Measurements from ENCODE around the gene KLHL7. TPM values are rescaled to one million over a fixed set of nuclear protein-coding genes. Genes with fewer than 3 reads are reported as not detected.

Gene KLHL7
- total RNA-seq, 1 donor from 2014 or later = 54.8 TPM

- no peaks in the 10 kb centered on the region for H3K36me3 ChIP-seq (ENCODE audit: control insufficient read depth, insufficient read depth, low read length)
- TF ChIP-seq CTCF (IDR thresholded peaks at IDR 0.05; ENCODE audit: insufficient read depth, low read length, poor library complexity, severe bottlenecking) = no peak
- H3K4me3 ChIP-seq (ENCODE audit: low read depth, low read length) = no peak overlapping the region
- DNase-seq (ENCODE audit: low read depth) = no peak
- no peaks in the 10 kb centered on the region for H3K27me3 ChIP-seq (ENCODE audit: control insufficient read depth, insufficient read depth, low read length)
Measured at GRCh38 chr7:23093111-23093510, 12.5 kb upstream of the KLHL7 start.

GRCh38 chr7:23093546-23093945, 12.0 kb upstream of the KLHL7 start:
- H3K36me3 ChIP-seq (ENCODE audit: control insufficient read depth, insufficient read depth, low read length) = no peaks in the 10 kb centered on the region
- H3K27me3 ChIP-seq (ENCODE audit: control insufficient read depth, insufficient read depth, low read length) = no peaks in the 10 kb centered on the region
- DNase-seq (ENCODE audit: low read depth) = no peak
- H3K4me3 ChIP-seq (ENCODE audit: low read depth, low read length) = no peak overlapping the region
- TF ChIP-seq CTCF (IDR thresholded peaks at IDR 0.05; ENCODE audit: insufficient read depth, low read length, poor library complexity, severe bottlenecking) = no peak

GRCh38 chr7:23096518-23097290, 8.9 kb upstream of the KLHL7 start:
- DNase-seq (ENCODE audit: low read depth) = no peak
- Histone ChIP-seq H3K27me3 (ENCODE audit: control insufficient read depth, insufficient read depth, low read length) (no peaks in the 10 kb centered on the region), H3K4me3 (ENCODE audit: low read depth, low read length) (no peak overlapping the region), H3K36me3 (ENCODE audit: control insufficient read depth, insufficient read depth, low read length) (no peaks in the 10 kb centered on the region)
- no peak for TF ChIP-seq CTCF (IDR thresholded peaks at IDR 0.05; ENCODE audit: insufficient read depth, low read length, poor library complexity, severe bottlenecking)

DNA sequence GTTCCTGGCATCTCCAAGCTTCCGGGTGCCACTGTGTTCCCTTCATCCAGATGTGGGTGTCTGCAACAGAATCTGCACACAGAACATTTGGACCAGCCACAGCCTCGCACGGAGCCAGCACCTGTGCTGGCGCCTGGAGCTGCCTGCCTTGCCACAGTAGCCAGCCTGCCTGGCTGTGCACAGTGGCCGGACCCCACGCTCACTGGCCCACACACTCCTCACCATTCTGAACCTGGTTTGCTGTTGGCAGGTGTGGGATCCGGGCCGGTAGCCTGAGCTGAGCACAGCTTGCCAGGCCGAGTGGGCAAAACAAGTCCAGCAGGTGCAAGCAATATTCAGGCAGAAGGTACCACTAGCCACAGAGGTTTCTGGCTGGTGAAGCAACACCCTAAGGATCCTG, 7.6 kb upstream of the KLHL7 start:
- no peak for TF ChIP-seq CTCF (IDR thresholded peaks at IDR 0.05; ENCODE audit: insufficient read depth, low read length, poor library complexity, severe bottlenecking)
- no peak for DNase-seq (ENCODE audit: low read depth)
- H3K36me3 ChIP-seq (ENCODE audit: control insufficient read depth, insufficient read depth, low read length) = no peaks in the 10 kb centered on the region
- no peak overlapping the region for H3K4me3 ChIP-seq (ENCODE audit: low read depth, low read length)
- H3K27me3 ChIP-seq (ENCODE audit: control insufficient read depth, insufficient read depth, low read length) = no peaks in the 10 kb centered on the region

GRCh38 chr7:23098460-23098859, 7.1 kb upstream of the KLHL7 start:
- no peak for TF ChIP-seq CTCF (IDR thresholded peaks at IDR 0.05; ENCODE audit: insufficient read depth, low read length, poor library complexity, severe bottlenecking)
- no peak for DNase-seq (ENCODE audit: low read depth)
- H3K4me3 ChIP-seq (ENCODE audit: low read depth, low read length) = no peak overlapping the region
- no peaks in the 10 kb centered on the region for H3K27me3 ChIP-seq (ENCODE audit: control insufficient read depth, insufficient read depth, low read length)
- H3K36me3 ChIP-seq (ENCODE audit: control insufficient read depth, insufficient read depth, low read length) = no peaks in the 10 kb centered on the region

- no peaks in the 10 kb centered on the region for H3K27me3 ChIP-seq (ENCODE audit: control insufficient read depth, insufficient read depth, low read length)
- no peaks in the 10 kb centered on the region for H3K36me3 ChIP-seq (ENCODE audit: control insufficient read depth, insufficient read depth, low read length)
- DNase-seq (ENCODE audit: low read depth) = no peak
- H3K4me3 ChIP-seq (ENCODE audit: low read depth, low read length) = no peak overlapping the region
- TF ChIP-seq CTCF (IDR thresholded peaks at IDR 0.05; ENCODE audit: insufficient read depth, low read length, poor library complexity, severe bottlenecking) = no peak
Measured at GRCh38 chr7:23100697-23101096, 4.9 kb upstream of the KLHL7 start.
